ENCODE results near the gene ADPRS.

Gene ADPRS

GRCh38 chr1:36083635-36084496, 4.8 kb upstream of the ADPRS start, which contains the start of gene TEKT2:
TSS of gene TEKT2 (plus strand) at chr1:36084094. CDS start at chr1:36084922, 828 bp downstream.
- Mint-ChIP-seq H3K9me3 (no peaks in the 10 kb centered on the region), H3K27ac (no peak within 1 kb of the TSS), H3K27me3 (peaks cover 4 to 22% of the 10 kb centered on the region in 2 donors), H3K36me3 (no peaks in the 10 kb centered on the region), H3K4me1 (peaks cover 0 to 1% of the 10 kb centered on the region in 2 donors), H3K4me3 (peak within 1 kb of the TSS; percentile 72 to 76)
- ATAC-seq (replicated peaks) (no peak), DNase-seq (no peak)

GRCh38 chr1:36084497-36085115, 4.1 kb upstream of the ADPRS start:
- Mint-ChIP-seq H3K4me3 (peak overlapping the region; percentile 44 to 76), H3K36me3 (peaks cover 2 to 4% of the 10 kb centered on the region in 2 donors), H3K27me3 (peaks cover 4 to 22% of the 10 kb centered on the region in 2 donors), H3K9me3 (no peaks in the 10 kb centered on the region), H3K4me1 (peaks cover 5% of the 10 kb centered on the region in 2 donors), H3K27ac (no peak overlapping the region)
- ATAC-seq (replicated peaks) (no peak), DNase-seq (no peak)

- peaks cover 4 to 22% of the 10 kb centered on the region in 2 donors for H3K27me3 Mint-ChIP-seq
- H3K27ac Mint-ChIP-seq, result no peak overlapping the region
- no peak for ATAC-seq (replicated peaks)
- H3K4me3 Mint-ChIP-seq, result peak overlapping the region in 1 of 2 donors; percentile 76
- peaks cover 8 to 9% of the 10 kb centered on the region in 2 donors for H3K36me3 Mint-ChIP-seq
- no peaks in the 10 kb centered on the region for H3K9me3 Mint-ChIP-seq
- peaks cover 10% of the 10 kb centered on the region in 2 donors for H3K4me1 Mint-ChIP-seq
- no peak for DNase-seq
Measured at GRCh38 chr1:36085126-36085525, 3.6 kb upstream of the ADPRS start.

- Mint-ChIP-seq H3K4me1 (peaks cover 11 to 13% of the 10 kb centered on the region in 2 donors), H3K27me3 (peaks cover 4 to 22% of the 10 kb centered on the region in 2 donors), H3K27ac (no peak overlapping the region), H3K36me3 (peaks cover 8 to 10% of the 10 kb centered on the region in 2 donors), H3K9me3 (no peaks in the 10 kb centered on the region), H3K4me3 (no peak overlapping the region)
- DNase-seq (no peak), ATAC-seq (replicated peaks) (no peak)
Measured at GRCh38 chr1:36085686-36086526, 2.8 kb upstream of the ADPRS start.

GRCh38 chr1:36086529-36087232, 2.0 kb upstream of the ADPRS start:
- Mint-ChIP-seq H3K9me3 (no peaks in the 10 kb centered on the region), H3K27me3 (peaks cover 4 to 22% of the 10 kb centered on the region in 2 donors), H3K4me3 (peak overlapping the region in 1 of 2 donors; percentile 30), H3K4me1 (peaks cover 13 to 21% of the 10 kb centered on the region in 2 donors), H3K27ac (peak overlapping the region; percentile 3), H3K36me3 (peaks cover 8 to 18% of the 10 kb centered on the region in 2 donors)
- ATAC-seq (replicated peaks) (no peak), DNase-seq (no peak)

GRCh38 chr1:36087233-36088123, 1.2 kb upstream of the ADPRS start:
- ATAC-seq (replicated peaks) (no peak), DNase-seq (no peak)
- H3K9me3 Mint-ChIP-seq, result no peaks in the 10 kb centered on the region
- peaks cover 0 to 15% of the 10 kb centered on the region in 2 donors for H3K27me3 Mint-ChIP-seq
- H3K27ac Mint-ChIP-seq, result peak overlapping the region; percentile 77
- peak overlapping the region in 1 of 2 donors; percentile 30 for H3K4me3 Mint-ChIP-seq
- H3K4me1 Mint-ChIP-seq, result peaks cover 14 to 21% of the 10 kb centered on the region in 2 donors
- peaks cover 11 to 26% of the 10 kb centered on the region in 2 donors for H3K36me3 Mint-ChIP-seq

- H3K9me3 Mint-ChIP-seq, result no peaks in the 10 kb centered on the region
- H3K4me3 Mint-ChIP-seq, result peak overlapping the region; percentile 91 to 96
- DNase-seq (no peak), ATAC-seq (replicated peaks) (peak; percentile 24 to 45)
- H3K36me3 Mint-ChIP-seq, result peaks cover 18 to 34% of the 10 kb centered on the region in 2 donors
- H3K27me3 Mint-ChIP-seq, result peaks cover 0 to 13% of the 10 kb centered on the region in 2 donors
- peak overlapping the region; percentile 77 for H3K27ac Mint-ChIP-seq
- H3K4me1 Mint-ChIP-seq, result peaks cover 16 to 23% of the 10 kb centered on the region in 2 donors
Measured at GRCh38 chr1:36088265-36088576, 471 bp upstream of the ADPRS start.

- peak overlapping the region; percentile 91 to 96 for H3K4me3 Mint-ChIP-seq
- ATAC-seq (replicated peaks) (peak in 1 of 2 donors; percentile 18), DNase-seq (no peak)
Measured at GRCh38 chr1:36089393-36090121, 865 bp downstream of the ADPRS start.

GRCh38 chr1:36091141-36091540, 2.4 kb downstream of the ADPRS start:
- H3K4me3 Mint-ChIP-seq, result no peak overlapping the region
- H3K4me1 Mint-ChIP-seq, result peaks cover 15 to 28% of the 10 kb centered on the region in 2 donors
- peaks cover 26 to 37% of the 10 kb centered on the region in 2 donors for H3K36me3 Mint-ChIP-seq
- H3K27ac Mint-ChIP-seq, result no peak overlapping the region
- DNase-seq, result no peak
- ATAC-seq (replicated peaks), result no peak
- no peaks in the 10 kb centered on the region for H3K9me3 Mint-ChIP-seq
- H3K27me3 Mint-ChIP-seq, result no peaks in the 10 kb centered on the region

More at GRCh38 chr1:36089393-36090121, 865 bp downstream of the ADPRS start:
- Mint-ChIP-seq H3K27me3 (peaks cover 0 to 6% of the 10 kb centered on the region in 2 donors), H3K36me3 (peaks cover 24 to 37% of the 10 kb centered on the region in 2 donors), H3K4me1 (peaks cover 15 to 28% of the 10 kb centered on the region in 2 donors), H3K27ac (peak overlapping the region; percentile 95), H3K9me3 (no peaks in the 10 kb centered on the region)

GRCh38 chr1:36091698-36092097, 3.0 kb downstream of the ADPRS start:
- ATAC-seq (replicated peaks), result no peak
- Mint-ChIP-seq H3K27me3 (no peaks in the 10 kb centered on the region), H3K4me3 (no peak overlapping the region), H3K4me1 (peaks cover 15 to 31% of the 10 kb centered on the region in 2 donors), H3K27ac (no peak overlapping the region), H3K9me3 (no peaks in the 10 kb centered on the region), H3K36me3 (peaks cover 26 to 41% of the 10 kb centered on the region in 2 donors)
- no peak for DNase-seq

GRCh38 chr1:36092166-36092797, 3.6 kb downstream of the ADPRS start:
- H3K27ac Mint-ChIP-seq, result no peak overlapping the region
- peaks cover 15 to 32% of the 10 kb centered on the region in 2 donors for H3K4me1 Mint-ChIP-seq

GRCh38 chr1:36092798-36093185, 4.1 kb downstream of the ADPRS start:
- Mint-ChIP-seq H3K27ac (no peak overlapping the region), H3K27me3 (no peaks in the 10 kb centered on the region), H3K9me3 (no peaks in the 10 kb centered on the region), H3K36me3 (peaks cover 29 to 46% of the 10 kb centered on the region in 2 donors), H3K4me1 (peaks cover 15 to 32% of the 10 kb centered on the region in 2 donors), H3K4me3 (no peak overlapping the region)
- no peak for ATAC-seq (replicated peaks)
- no peak for DNase-seq

More at GRCh38 chr1:36092166-36092797, 3.6 kb downstream of the ADPRS start:
- no peaks in the 10 kb centered on the region for H3K27me3 Mint-ChIP-seq
- H3K4me3 Mint-ChIP-seq, result no peak overlapping the region
- H3K9me3 Mint-ChIP-seq, result no peaks in the 10 kb centered on the region
- DNase-seq (no peak), ATAC-seq (replicated peaks) (no peak)
- H3K36me3 Mint-ChIP-seq, result peaks cover 26 to 46% of the 10 kb centered on the region in 2 donors
